Measurements from ENCODE around the gene C4orf50.

Gene C4orf50

DNA sequence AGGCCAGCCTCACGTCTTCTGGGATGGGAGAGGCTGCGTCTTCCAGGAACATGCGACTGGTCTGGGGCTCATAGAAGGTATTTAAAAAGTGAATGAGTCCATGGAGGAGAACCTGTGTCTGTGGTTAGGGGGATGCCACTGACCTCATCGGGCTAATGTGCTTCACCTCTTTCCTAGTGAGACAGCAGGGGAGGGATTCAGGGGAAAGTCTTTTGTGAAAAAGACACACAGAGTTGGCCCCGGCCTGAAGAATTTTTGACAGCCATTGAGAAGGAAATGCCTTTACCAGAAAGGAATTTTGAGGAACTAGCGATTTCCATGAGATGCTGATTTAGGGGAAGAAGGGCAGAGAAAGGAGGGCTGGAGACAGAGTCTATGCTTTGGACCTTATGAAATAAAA lies 11.0 kb upstream of the C4orf50 start:
- H3K4me3 ChIP-seq (ENCODE audit: low read length in 2 of 2): no peak overlapping the region
- H3K36me3 ChIP-seq (ENCODE audit: control insufficient read depth in 2 of 2, insufficient read depth in 2 of 2, low read length in 2 of 2): no peaks in the 10 kb centered on the region
- peaks cover 13% of the 10 kb centered on the region for H3K4me1 ChIP-seq (ENCODE audit: control insufficient read depth, insufficient read depth, low read length)
- H3K27me3 ChIP-seq (ENCODE audit: control insufficient read depth in 1 of 2, insufficient read depth in 2 of 2, low read length in 2 of 2): peaks cover 0 to 3% of the 10 kb centered on the region in 2 donors
- H3K9me3 ChIP-seq (ENCODE audit: control insufficient read depth in 2 of 2, low read length in 2 of 2): no peaks in the 10 kb centered on the region
- H3K9ac ChIP-seq (ENCODE audit: low read length in 2 of 2): no peak overlapping the region
- no peak overlapping the region for H3K27ac ChIP-seq (ENCODE audit: low read length)

DNA sequence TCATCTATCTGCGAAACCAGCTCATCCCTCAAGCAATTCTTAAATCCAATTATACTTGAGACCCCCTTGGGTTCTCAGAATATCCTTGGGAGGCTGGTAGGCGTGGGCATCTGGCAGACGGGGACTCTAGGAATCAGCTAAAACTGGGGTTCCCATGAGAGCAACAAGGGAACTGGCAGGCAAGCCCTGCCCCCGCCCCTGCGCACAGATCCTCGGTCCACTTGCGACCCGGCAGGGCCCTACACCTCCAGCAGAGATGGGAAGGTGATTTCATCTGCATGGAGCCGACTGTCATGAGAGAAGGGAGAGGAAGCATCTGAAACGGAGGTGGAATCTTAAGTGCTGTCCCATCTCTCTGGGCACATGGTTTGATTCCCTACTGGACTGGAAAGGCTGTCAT lies 9.9 kb upstream of the C4orf50 start:
- no peak overlapping the region for H3K4me3 ChIP-seq (ENCODE audit: low read length in 2 of 2)

DNA sequence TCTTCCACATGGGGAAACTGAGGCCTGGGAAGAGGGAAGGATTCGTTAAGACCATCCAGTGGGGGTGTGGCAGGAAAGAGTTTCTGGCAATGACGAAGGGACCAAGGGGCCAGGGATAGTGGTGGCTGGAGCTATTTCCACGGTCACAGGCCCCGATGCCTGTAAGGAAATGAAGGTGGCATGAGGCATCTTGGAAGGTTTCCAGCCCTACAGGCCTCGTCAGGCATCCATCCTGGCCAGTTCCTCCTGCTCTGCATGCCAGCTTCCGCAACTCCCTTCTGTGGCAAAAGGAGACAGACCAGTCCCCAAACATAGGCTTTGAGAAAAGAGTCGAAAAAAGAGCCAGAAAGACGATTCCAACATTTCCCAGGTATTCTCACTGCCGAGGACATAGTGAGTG lies 9.2 kb upstream of the C4orf50 start:
- Histone ChIP-seq H3K27me3 (ENCODE audit: control insufficient read depth in 1 of 2, insufficient read depth in 2 of 2, low read length in 2 of 2) (peaks cover 0 to 5% of the 10 kb centered on the region in 2 donors), H3K9me3 (ENCODE audit: control insufficient read depth in 2 of 2, low read length in 2 of 2) (no peaks in the 10 kb centered on the region), H3K4me1 (ENCODE audit: control insufficient read depth, insufficient read depth, low read length) (peaks cover 6% of the 10 kb centered on the region), H3K27ac (ENCODE audit: low read length) (no peak overlapping the region), H3K9ac (ENCODE audit: low read length in 2 of 2) (no peak overlapping the region), H3K36me3 (ENCODE audit: control insufficient read depth in 2 of 2, insufficient read depth in 2 of 2, low read length in 2 of 2) (no peaks in the 10 kb centered on the region), H3K4me3 (ENCODE audit: low read length in 2 of 2) (no peak overlapping the region)

More for the DNA sequence above, 9.9 kb upstream of the C4orf50 start:
- no peak overlapping the region for H3K27ac ChIP-seq (ENCODE audit: low read length)
- no peaks in the 10 kb centered on the region for H3K9me3 ChIP-seq (ENCODE audit: control insufficient read depth in 2 of 2, low read length in 2 of 2)
- no peaks in the 10 kb centered on the region for H3K36me3 ChIP-seq (ENCODE audit: control insufficient read depth in 2 of 2, insufficient read depth in 2 of 2, low read length in 2 of 2)
- peaks cover 0 to 3% of the 10 kb centered on the region in 2 donors for H3K27me3 ChIP-seq (ENCODE audit: control insufficient read depth in 1 of 2, insufficient read depth in 2 of 2, low read length in 2 of 2)
- peaks cover 12% of the 10 kb centered on the region for H3K4me1 ChIP-seq (ENCODE audit: control insufficient read depth, insufficient read depth, low read length)
- no peak overlapping the region for H3K9ac ChIP-seq (ENCODE audit: low read length in 2 of 2)

DNA sequence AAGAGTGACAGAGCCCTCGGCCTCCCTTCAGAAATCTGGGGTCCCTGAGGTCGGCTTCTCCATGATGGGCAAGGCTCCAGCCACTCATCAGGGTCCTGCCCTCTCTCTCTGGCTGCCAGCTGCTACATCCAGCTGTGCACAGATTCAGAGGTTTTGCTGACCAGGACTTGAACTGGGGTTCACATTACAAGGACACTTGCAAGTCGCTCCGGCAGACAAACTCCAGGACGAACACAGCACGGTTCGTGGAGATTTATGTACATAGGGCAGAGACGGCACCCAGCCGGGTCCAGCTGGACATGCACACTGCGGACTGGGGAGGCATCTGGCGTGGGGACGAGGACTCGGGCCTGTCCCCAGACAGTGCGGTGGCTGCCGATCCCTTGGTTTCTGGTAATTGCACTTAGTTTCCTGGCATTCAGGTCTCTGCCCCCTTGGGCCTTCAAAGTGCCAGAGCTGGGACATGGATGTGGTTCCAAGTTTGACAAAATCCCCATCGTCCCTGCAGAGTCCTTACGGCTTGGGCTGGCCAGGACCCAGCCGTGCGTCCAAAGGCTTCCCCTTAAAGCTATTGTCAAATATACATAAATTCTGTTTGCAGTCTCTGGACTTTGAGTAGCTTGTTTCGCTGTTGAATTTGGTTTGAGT lies 6.2 kb upstream of the C4orf50 start:
- Histone ChIP-seq H3K4me1 (ENCODE audit: control insufficient read depth, insufficient read depth, low read length) (no peaks in the 10 kb centered on the region), H3K36me3 (ENCODE audit: control insufficient read depth in 2 of 2, insufficient read depth in 2 of 2, low read length in 2 of 2) (no peaks in the 10 kb centered on the region), H3K9ac (ENCODE audit: low read length in 2 of 2) (no peak overlapping the region), H3K4me3 (ENCODE audit: low read length in 2 of 2) (no peak overlapping the region), H3K27me3 (ENCODE audit: control insufficient read depth in 1 of 2, insufficient read depth in 2 of 2, low read length in 2 of 2) (peaks cover 2 to 7% of the 10 kb centered on the region in 2 donors), H3K9me3 (ENCODE audit: control insufficient read depth in 2 of 2, low read length in 2 of 2) (no peaks in the 10 kb centered on the region), H3K27ac (ENCODE audit: low read length) (no peak overlapping the region)

DNA sequence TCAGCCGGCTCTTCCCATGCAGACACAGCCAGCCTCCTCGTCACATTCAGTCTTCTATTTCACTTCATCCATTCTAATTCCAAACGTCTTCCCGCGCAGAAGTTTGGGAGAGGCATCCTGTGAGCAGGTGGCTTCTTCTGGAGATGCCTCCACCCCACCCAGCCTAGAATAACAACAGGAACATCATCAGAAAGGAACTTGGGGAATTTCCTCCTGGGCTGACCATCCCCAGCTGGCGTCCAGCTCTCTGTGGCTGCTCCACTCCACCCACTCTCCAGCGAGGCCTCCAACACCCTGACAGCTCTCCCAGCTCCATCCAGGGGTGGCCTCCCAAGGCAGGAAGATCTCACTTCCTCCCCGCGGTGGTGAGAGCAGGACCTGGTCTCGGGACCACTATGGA lies 5.5 kb upstream of the C4orf50 start:
- Histone ChIP-seq H3K4me1 (ENCODE audit: control insufficient read depth, insufficient read depth, low read length) (no peaks in the 10 kb centered on the region), H3K4me3 (ENCODE audit: low read length in 2 of 2) (no peak overlapping the region), H3K27ac (ENCODE audit: low read length) (no peak overlapping the region), H3K27me3 (ENCODE audit: control insufficient read depth in 1 of 2, insufficient read depth in 2 of 2, low read length in 2 of 2) (peaks cover 4 to 8% of the 10 kb centered on the region in 2 donors), H3K9me3 (ENCODE audit: control insufficient read depth in 2 of 2, low read length in 2 of 2) (no peaks in the 10 kb centered on the region), H3K9ac (ENCODE audit: low read length in 2 of 2) (no peak overlapping the region), H3K36me3 (ENCODE audit: control insufficient read depth in 2 of 2, insufficient read depth in 2 of 2, low read length in 2 of 2) (no peaks in the 10 kb centered on the region)

DNA sequence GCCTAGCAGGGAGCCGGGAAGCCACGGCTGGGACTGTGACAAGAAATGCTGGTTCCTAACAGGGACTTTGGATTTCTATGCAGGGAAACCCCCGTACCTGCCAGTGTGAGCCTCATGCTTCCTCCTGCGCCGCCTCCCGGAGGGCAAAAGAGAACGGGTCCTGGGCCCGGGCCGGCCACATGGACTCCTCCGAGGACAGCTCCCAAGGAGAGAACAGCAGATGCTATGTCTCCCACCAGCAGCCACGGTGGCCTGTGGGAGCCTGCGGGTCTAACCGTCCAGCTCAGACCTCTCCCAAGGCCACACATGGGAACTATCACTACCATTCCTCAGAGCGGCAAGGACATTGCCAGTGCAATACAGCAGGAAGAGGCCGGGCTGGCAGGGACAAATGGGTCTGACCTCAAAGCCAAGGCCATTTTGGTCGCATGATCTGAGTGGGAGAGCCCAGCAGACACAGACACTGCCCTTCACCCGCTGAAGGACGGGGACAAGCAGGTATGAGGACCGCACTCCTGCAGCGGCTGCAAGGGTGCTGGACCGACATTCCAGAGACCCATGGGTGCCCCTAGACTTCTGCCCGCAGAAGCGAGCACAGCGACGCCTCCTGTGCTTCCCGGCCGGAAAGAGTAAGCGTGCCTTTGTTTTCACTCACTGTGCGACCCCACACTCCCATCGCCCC lies 4.5 kb upstream of the C4orf50 start:
- no peaks in the 10 kb centered on the region for H3K36me3 ChIP-seq (ENCODE audit: control insufficient read depth in 2 of 2, insufficient read depth in 2 of 2, low read length in 2 of 2)
- H3K27me3 ChIP-seq (ENCODE audit: control insufficient read depth in 1 of 2, insufficient read depth in 2 of 2, low read length in 2 of 2): peaks cover 4 to 8% of the 10 kb centered on the region in 2 donors
- no peak overlapping the region for H3K9ac ChIP-seq (ENCODE audit: low read length in 2 of 2)
- H3K4me1 ChIP-seq (ENCODE audit: control insufficient read depth, insufficient read depth, low read length): no peaks in the 10 kb centered on the region
- no peak overlapping the region for H3K4me3 ChIP-seq (ENCODE audit: low read length in 2 of 2)
- H3K9me3 ChIP-seq (ENCODE audit: control insufficient read depth in 2 of 2, low read length in 2 of 2): no peaks in the 10 kb centered on the region
- no peak overlapping the region for H3K27ac ChIP-seq (ENCODE audit: low read length)

DNA sequence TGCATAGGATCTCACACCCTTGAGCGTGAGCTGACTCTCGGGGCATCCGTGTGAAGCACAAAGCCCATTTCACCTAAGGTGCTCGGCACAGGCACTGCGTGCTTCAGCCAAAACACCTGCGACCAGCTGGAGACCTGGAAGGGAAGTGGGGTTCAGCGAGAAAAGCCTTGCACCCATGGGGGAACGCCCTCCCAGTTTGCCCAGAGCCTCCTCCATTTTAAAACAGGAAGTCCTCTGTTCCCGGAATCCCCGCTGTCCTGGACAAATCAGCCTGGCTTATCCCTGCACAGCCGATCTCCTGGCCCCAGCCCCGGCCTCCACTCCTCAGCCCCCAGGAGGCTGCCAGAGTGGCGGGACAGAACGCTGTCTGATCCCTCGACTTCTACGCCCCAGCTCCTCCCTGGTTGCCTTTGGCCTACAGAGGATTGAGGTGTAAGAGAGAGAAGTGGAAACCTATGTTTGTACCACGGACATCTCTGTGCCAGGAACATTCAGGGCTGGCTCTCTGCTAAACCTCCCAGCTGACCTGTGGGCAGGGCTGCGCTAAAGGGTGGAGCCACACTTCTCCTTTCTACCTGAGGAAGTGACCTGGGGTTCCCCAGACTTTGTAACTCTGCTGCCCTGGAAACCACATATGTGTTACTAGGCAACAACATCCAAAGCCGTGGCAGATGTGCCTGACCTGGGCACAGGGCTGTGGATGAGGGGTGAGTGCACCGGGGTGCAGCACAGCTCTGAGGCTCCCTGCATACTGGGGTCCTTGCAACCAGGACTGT lies 3.8 kb upstream of the C4orf50 start:
- Histone ChIP-seq H3K36me3 (ENCODE audit: control insufficient read depth in 2 of 2, insufficient read depth in 2 of 2, low read length in 2 of 2) (no peaks in the 10 kb centered on the region), H3K27me3 (ENCODE audit: control insufficient read depth in 1 of 2, insufficient read depth in 2 of 2, low read length in 2 of 2) (peaks cover 4 to 8% of the 10 kb centered on the region in 2 donors), H3K9ac (ENCODE audit: low read length in 2 of 2) (no peak overlapping the region), H3K4me3 (ENCODE audit: low read length in 2 of 2) (no peak overlapping the region), H3K27ac (ENCODE audit: low read length) (no peak overlapping the region), H3K9me3 (ENCODE audit: control insufficient read depth in 2 of 2, low read length in 2 of 2) (no peaks in the 10 kb centered on the region), H3K4me1 (ENCODE audit: control insufficient read depth, insufficient read depth, low read length) (no peaks in the 10 kb centered on the region)

DNA sequence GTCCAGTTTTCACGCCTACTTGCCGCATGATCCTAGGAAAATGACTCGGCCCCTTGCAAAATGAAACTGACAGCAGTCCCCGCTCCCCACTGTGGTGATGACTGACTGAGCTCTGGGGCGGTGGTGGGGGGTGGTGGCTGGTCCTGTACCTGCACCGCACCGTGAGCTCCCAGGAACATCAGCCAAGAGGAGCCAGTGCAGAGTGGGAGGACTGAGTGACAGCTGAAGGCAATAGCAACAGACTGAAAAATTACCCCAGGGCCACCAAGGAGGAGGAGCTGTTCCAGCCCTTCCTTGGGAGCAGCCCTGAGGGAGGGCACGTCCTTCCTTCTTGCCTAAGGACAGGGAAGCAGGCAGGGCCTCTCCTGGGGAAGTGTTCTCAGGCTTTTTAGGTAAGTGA lies 2.4 kb upstream of the C4orf50 start:
- H3K9ac ChIP-seq (ENCODE audit: low read length in 2 of 2): no peak overlapping the region
- no peaks in the 10 kb centered on the region for H3K4me1 ChIP-seq (ENCODE audit: control insufficient read depth, insufficient read depth, low read length)
- no peak overlapping the region for H3K27ac ChIP-seq (ENCODE audit: low read length)
- H3K36me3 ChIP-seq (ENCODE audit: control insufficient read depth in 2 of 2, insufficient read depth in 2 of 2, low read length in 2 of 2): no peaks in the 10 kb centered on the region
- no peak overlapping the region for H3K4me3 ChIP-seq (ENCODE audit: low read length in 2 of 2)
- peaks cover 4 to 8% of the 10 kb centered on the region in 2 donors for H3K27me3 ChIP-seq (ENCODE audit: control insufficient read depth in 1 of 2, insufficient read depth in 2 of 2, low read length in 2 of 2)
- H3K9me3 ChIP-seq (ENCODE audit: control insufficient read depth in 2 of 2, low read length in 2 of 2): no peaks in the 10 kb centered on the region

DNA sequence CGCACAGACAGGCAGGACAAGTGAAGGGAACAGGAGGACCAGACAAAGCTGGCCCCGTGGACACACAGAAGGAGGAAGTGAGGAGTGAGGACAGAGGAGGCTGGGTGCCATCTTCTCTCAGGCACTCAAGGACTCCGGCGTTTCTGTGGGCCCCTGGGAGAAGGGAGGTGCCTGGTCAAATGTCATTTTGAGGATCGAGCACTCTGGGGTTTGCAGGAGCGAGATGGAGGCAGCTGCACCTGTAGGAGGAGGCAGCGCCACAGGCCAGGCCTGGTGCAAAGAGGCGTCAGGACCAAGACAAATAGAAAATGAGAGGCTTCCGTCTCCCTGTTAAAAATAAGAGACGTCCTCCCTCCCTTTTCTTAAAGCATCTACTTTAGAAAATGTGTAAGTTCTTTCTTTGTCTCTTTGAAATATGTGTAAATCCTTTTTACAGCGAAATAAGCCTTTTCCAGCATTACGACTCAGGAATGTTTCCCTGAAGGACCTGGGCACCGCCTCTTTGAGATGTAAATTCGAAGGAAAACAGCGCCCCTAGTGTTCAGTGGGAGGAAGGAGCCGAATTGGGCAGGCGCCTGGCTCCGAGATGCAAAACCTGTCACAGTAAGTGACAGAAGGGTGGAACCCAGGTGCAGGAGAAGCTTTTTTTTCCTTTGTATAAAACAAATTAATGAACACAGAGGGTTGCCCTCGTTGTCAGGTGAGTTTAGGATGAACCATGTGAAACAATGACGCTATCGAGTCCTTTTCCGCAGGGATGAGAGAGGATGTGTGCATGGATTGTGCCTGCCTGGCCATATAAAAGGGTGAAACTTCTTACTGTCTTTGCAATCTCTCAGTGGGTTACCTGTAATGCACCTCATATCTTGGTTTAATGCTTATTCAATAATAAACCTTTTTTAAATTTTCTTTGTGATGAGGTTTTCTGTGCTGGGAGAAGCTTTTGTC lies 1.4 kb upstream of the C4orf50 start:
- no peaks in the 10 kb centered on the region for H3K4me1 ChIP-seq (ENCODE audit: control insufficient read depth, insufficient read depth, low read length)
- no peaks in the 10 kb centered on the region for H3K9me3 ChIP-seq (ENCODE audit: control insufficient read depth in 2 of 2, low read length in 2 of 2)
- H3K36me3 ChIP-seq (ENCODE audit: control insufficient read depth in 2 of 2, insufficient read depth in 2 of 2, low read length in 2 of 2): no peaks in the 10 kb centered on the region
- H3K27me3 ChIP-seq (ENCODE audit: control insufficient read depth in 1 of 2, insufficient read depth in 2 of 2, low read length in 2 of 2): peaks cover 5 to 8% of the 10 kb centered on the region in 2 donors
- no peak overlapping the region for H3K9ac ChIP-seq (ENCODE audit: low read length in 2 of 2)
- H3K4me3 ChIP-seq (ENCODE audit: low read length in 2 of 2): no peak overlapping the region
- H3K27ac ChIP-seq (ENCODE audit: low read length): no peak overlapping the region

DNA sequence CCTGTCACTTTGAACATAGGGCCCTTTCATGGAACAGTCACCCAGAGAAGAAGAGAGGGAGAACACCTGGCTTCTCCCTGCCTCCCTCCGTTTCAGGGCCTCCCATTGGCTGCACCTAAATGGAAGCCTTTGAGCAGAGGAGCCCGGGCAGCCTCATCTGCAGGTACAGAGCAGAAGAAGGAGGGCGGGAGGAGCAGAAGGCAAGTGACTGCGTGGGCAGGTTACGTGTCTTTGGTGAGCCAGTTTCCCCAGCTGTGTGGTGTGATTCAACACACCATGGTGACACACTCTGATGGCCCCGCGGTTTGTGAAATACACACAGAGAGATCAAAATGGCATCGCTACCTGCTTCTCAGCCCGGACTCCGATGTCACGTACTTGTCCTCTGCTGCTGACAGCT lies 431 bp downstream of the C4orf50 start:
- Histone ChIP-seq H3K27ac (ENCODE audit: low read length) (no peak overlapping the region), H3K4me3 (ENCODE audit: low read length in 2 of 2) (no peak overlapping the region), H3K9me3 (ENCODE audit: control insufficient read depth in 2 of 2, low read length in 2 of 2) (no peaks in the 10 kb centered on the region), H3K9ac (ENCODE audit: low read length in 2 of 2) (no peak overlapping the region), H3K36me3 (ENCODE audit: control insufficient read depth in 2 of 2, insufficient read depth in 2 of 2, low read length in 2 of 2) (no peaks in the 10 kb centered on the region), H3K27me3 (ENCODE audit: control insufficient read depth in 1 of 2, insufficient read depth in 2 of 2, low read length in 2 of 2) (peaks cover 4 to 8% of the 10 kb centered on the region in 2 donors), H3K4me1 (ENCODE audit: control insufficient read depth, insufficient read depth, low read length) (no peaks in the 10 kb centered on the region)

Data from stomach smooth muscle (tissue), 2 donors.